GM21717 (cell line): ENCODE results near the gene FBXO41.
"Not testable (repeated sequence)": the region's sequence is repeated elsewhere in the genome, so short reads cannot be mapped to it uniquely, and the experiment has no call there.

Source experiments
- ATAC-seq: cut with Tn5 transposase; IDR thresholded peaks from one replicate; pipeline ENCODE4 v1.9.1; 2021; ENCODE audit warnings: mild to moderate bottlenecking, moderate library complexity; ENCODE audit not compliant: unreplicated experiment

Gene FBXO41

GRCh38 chr2:73262691-73263429 is 21.4 kb downstream of the FBXO41 start:
- ATAC-seq, result not testable (repeated sequence)

- no peak for ATAC-seq
These were observed 22.1 kb downstream of the FBXO41 start for GRCh38 chr2:73262108-73262651.

GRCh38 chr2:73260338-73260984 is 23.8 kb downstream of the FBXO41 start:
- ATAC-seq, result no peak

GRCh38 chr2:73259704-73260337 is 24.5 kb downstream of the FBXO41 start:
- ATAC-seq, result no peak

- ATAC-seq, result no peak
These were observed 25.0 kb downstream of the FBXO41 start for GRCh38 chr2:73259276-73259675.

GRCh38 chr2:73258913-73259215 is 25.4 kb downstream of the FBXO41 start:
- ATAC-seq, result no peak

GRCh38 chr2:73258186-73258912 is 25.9 kb downstream of the FBXO41 start:
- ATAC-seq, result no peak

GRCh38 chr2:73257425-73258125 is 26.7 kb downstream of the FBXO41 start:
- ATAC-seq, result no peak

- ATAC-seq, result no peak
These were observed 27.3 kb downstream of the FBXO41 start for GRCh38 chr2:73257021-73257420.

GRCh38 chr2:73256618-73256922 is 27.7 kb downstream of the FBXO41 start:
- ATAC-seq, result no peak

GRCh38 chr2:73255907-73256617 is 28.2 kb downstream of the FBXO41 start:
- no peak for ATAC-seq

- no peak for ATAC-seq
These were observed 29.2 kb downstream of the FBXO41 start for GRCh38 chr2:73255007-73255644.

- no peak for ATAC-seq
These were observed 29.8 kb downstream of the FBXO41 start for GRCh38 chr2:73254343-73255006.

- ATAC-seq, result no peak
These were observed 30.4 kb downstream of the FBXO41 start for GRCh38 chr2:73253901-73254300.

- no peak for ATAC-seq
These were observed 30.9 kb downstream of the FBXO41 start for GRCh38 chr2:73253400-73253799.

- no peak for ATAC-seq
These were observed 31.8 kb downstream of the FBXO41 start for GRCh38 chr2:73252238-73253027.

GRCh38 chr2:73250872-73251846 is 33.1 kb downstream of the FBXO41 start:
- ATAC-seq, result no peak
